ENCODE data around the gene P2RX2.

Gene P2RX2

GRCh38 chr12:132639956-132640520, 21.5 kb downstream of the P2RX2 start:
- no peak for DNase-seq

GRCh38 chr12:132640936-132641335, 22.4 kb downstream of the P2RX2 start:
- DNase-seq = no peak

- DNase-seq = no peak
These were observed 23.5 kb downstream of the P2RX2 start for GRCh38 chr12:132641811-132642650.

- no peak for DNase-seq
These were observed 24.6 kb downstream of the P2RX2 start for GRCh38 chr12:132642846-132643835.

GRCh38 chr12:132646850-132647249, 28.3 kb downstream of the P2RX2 start:
- DNase-seq = no peak

GRCh38 chr12:132647858-132648257, 29.3 kb downstream of the P2RX2 start:
- no peak for DNase-seq

- no peak for DNase-seq
These were observed 30.1 kb downstream of the P2RX2 start for GRCh38 chr12:132648616-132649225.

GRCh38 chr12:132649226-132649945, 30.8 kb downstream of the P2RX2 start:
- no peak for DNase-seq

GRCh38 chr12:132651444-132652100, 33.0 kb downstream of the P2RX2 start:
- DNase-seq = no peak

- no peak for DNase-seq
These were observed 35.2 kb downstream of the P2RX2 start for GRCh38 chr12:132653567-132654290.

- DNase-seq = no peak
These were observed 38.6 kb downstream of the P2RX2 start for GRCh38 chr12:132657004-132657727.

GRCh38 chr12:132658149-132658894, 39.7 kb downstream of the P2RX2 start:
- no peak for DNase-seq

- DNase-seq = no peak
These were observed 40.6 kb downstream of the P2RX2 start for GRCh38 chr12:132659146-132659545.

- DNase-seq = no peak
These were observed 41.5 kb downstream of the P2RX2 start for GRCh38 chr12:132660052-132660451.

GRCh38 chr12:132660996-132661395, 42.4 kb downstream of the P2RX2 start:
- DNase-seq = no peak

- no peak for DNase-seq
These were observed 43.4 kb downstream of the P2RX2 start for GRCh38 chr12:132661972-132662371.

GRCh38 chr12:132662901-132663755, 44.6 kb downstream of the P2RX2 start:
- no peak for DNase-seq
